ENCODE data around the gene SNAP23. TPM values are rescaled to one million over a fixed set of nuclear protein-coding genes. Genes with fewer than 3 reads are reported as not detected.
A peak's percentile ranks its signal among the peaks of the same experiment; 100 is the strongest.

The SNAP23 gene
- polyA plus RNA-seq, 1 donor (not counting 4 experiments of a cell fraction or from before 2014, with no cell fraction given) = 68.4 TPM

DNA sequence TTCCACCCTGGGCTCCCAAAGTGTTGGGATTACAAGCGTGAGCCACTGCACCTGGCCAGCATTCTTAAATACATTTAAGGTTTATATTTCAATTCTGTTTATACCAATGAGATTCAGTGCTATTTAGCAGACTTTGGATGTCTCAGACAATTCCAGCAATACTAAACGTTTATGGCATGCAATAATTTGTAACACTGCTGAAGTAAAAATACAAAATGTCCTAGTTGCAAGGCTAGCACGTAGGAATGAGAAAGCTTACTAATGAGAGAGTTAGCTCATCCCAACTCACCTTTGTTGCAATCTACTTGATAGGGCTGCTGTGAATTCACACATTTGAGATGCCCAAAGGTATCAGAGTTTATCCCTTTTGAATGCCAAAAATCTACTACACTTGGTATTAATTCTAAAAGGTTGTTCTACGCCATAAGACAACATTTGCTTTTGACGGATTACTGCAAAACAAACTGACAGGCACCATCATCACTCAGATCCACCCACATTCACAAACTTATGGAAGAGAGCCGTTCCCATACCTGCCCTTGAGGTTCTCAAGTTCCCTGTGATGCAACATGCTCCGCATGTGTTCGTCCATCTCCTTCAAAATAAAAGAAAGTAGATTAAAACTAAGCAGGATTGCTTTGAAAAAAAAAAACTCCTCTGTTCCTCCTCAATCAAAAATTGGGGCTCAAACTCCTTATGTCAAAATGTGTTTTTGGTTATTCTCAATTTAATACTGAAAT, 29.7 kb upstream of the SNAP23 start:
- dilution Hi-C loops (cut with MboI; ENCODE audit: extremely low pct_ligation_motif_present, low sequenced_read_pairs) = no loop called here
- Histone ChIP-seq H3K4me1 (ENCODE audit: control insufficient read depth, extremely low read depth, insufficient read depth, low read length) (no peaks in the 10 kb centered on the region), H3K36me3 (ENCODE audit: control insufficient read depth in 2 of 2, extremely low read depth in 1 of 2, insufficient read depth in 2 of 2, low read length in 2 of 2) (peaks cover 0 to 2% of the 10 kb centered on the region in 2 experiments), H3K4me3 (ENCODE audit: control insufficient read depth in 2 of 3, extremely low read depth in 1 of 3, insufficient read depth in 2 of 3, low read depth in 1 of 3, low read length in 3 of 3) (no peak overlapping the region), H3K27ac (ENCODE audit: control insufficient read depth, insufficient read depth, low read length) (no peak overlapping the region), H4K20me1 (ENCODE audit: control insufficient read depth, extremely low read depth, insufficient read depth, low read length) (no peaks in the 10 kb centered on the region), H3K9me3 (ENCODE audit: control insufficient read depth, low read depth, low read length) (no peaks in the 10 kb centered on the region), H3K9ac (ENCODE audit: control insufficient read depth, extremely low read depth, insufficient read depth, low read length) (no peak overlapping the region), H3K9me1 (ENCODE audit: control insufficient read depth, extremely low read depth, insufficient read depth, low read length) (no peaks in the 10 kb centered on the region), H2AFZ (ENCODE audit: control insufficient read depth, low read length) (no peak overlapping the region), H3K27me3 (ENCODE audit: control insufficient read depth, extremely low read depth, insufficient read depth, low read length) (no peaks in the 10 kb centered on the region), H3K79me2 (ENCODE audit: control insufficient read depth, insufficient read depth, low read length) (peaks cover 10% of the 10 kb centered on the region), H3K4me2 (ENCODE audit: control insufficient read depth, extremely low read depth, insufficient read depth, low read depth, low read length) (no peak overlapping the region)
- no peak for FAIRE-seq
- DNase-seq (ENCODE audit: low read depth, low spot score) = no peak
- TF ChIP-seq EZH2 (IDR thresholded peaks at IDR 0.05; ENCODE audit: low read length) (no peak), CTCF (optimal IDR thresholded peaks at IDR 0.05 in 1 of 3, IDR thresholded peaks at IDR 0.05 in 1 of 3, conservative IDR thresholded peaks at IDR 0.05 in 1 of 3; ENCODE audit: extremely low read depth in 1 of 3, insufficient read depth in 2 of 3, low read length in 3 of 3) (no peak)

DNA sequence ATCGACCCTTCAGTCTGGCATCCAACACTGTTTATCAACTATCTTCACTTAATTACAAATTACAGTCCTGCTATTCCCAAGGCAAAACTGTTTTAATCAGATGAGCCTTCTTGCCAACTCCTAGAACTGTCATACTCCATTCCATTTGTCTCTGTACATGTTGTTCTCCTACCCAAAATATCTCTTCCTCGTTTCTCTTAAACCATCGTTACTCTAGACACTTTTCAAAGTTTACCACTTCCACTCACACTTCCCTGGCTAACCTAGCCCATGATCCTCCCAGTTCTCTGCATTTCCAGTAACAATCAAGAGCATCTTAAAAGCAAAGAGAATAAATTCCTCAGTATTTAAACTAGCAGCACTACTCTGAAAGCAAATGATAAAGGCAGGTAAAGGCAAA, 24.4 kb upstream of the SNAP23 start:
- H3K4me3 ChIP-seq (ENCODE audit: control insufficient read depth in 2 of 3, extremely low read depth in 1 of 3, insufficient read depth in 2 of 3, low read depth in 1 of 3, low read length in 3 of 3) = no peak overlapping the region
- no peaks in the 10 kb centered on the region for H4K20me1 ChIP-seq (ENCODE audit: control insufficient read depth, extremely low read depth, insufficient read depth, low read length)
- peaks cover 22% of the 10 kb centered on the region for H3K79me2 ChIP-seq (ENCODE audit: control insufficient read depth, insufficient read depth, low read length)
- H3K27ac ChIP-seq (ENCODE audit: control insufficient read depth, insufficient read depth, low read length) = no peak overlapping the region
- no peaks in the 10 kb centered on the region for H3K4me1 ChIP-seq (ENCODE audit: control insufficient read depth, extremely low read depth, insufficient read depth, low read length)
- no peaks in the 10 kb centered on the region for H3K27me3 ChIP-seq (ENCODE audit: control insufficient read depth, extremely low read depth, insufficient read depth, low read length)
- H2AFZ ChIP-seq (ENCODE audit: control insufficient read depth, low read length) = no peak overlapping the region
- TF ChIP-seq CTCF (optimal IDR thresholded peaks at IDR 0.05 in 1 of 3, IDR thresholded peaks at IDR 0.05 in 1 of 3, conservative IDR thresholded peaks at IDR 0.05 in 1 of 3; ENCODE audit: extremely low read depth in 1 of 3, insufficient read depth in 2 of 3, low read length in 3 of 3) = no peak
- no peak for TF ChIP-seq EZH2 (IDR thresholded peaks at IDR 0.05; ENCODE audit: low read length)
- peak; percentile 29 for FAIRE-seq
- H3K4me2 ChIP-seq (ENCODE audit: control insufficient read depth, extremely low read depth, insufficient read depth, low read depth, low read length) = no peak overlapping the region
- no peak overlapping the region for H3K9ac ChIP-seq (ENCODE audit: control insufficient read depth, extremely low read depth, insufficient read depth, low read length)
- H3K36me3 ChIP-seq (ENCODE audit: control insufficient read depth in 2 of 2, extremely low read depth in 1 of 2, insufficient read depth in 2 of 2, low read length in 2 of 2) = peaks cover 0 to 7% of the 10 kb centered on the region in 2 experiments
- dilution Hi-C loops (cut with MboI; ENCODE audit: extremely low pct_ligation_motif_present, low sequenced_read_pairs) = no loop called here
- no peaks in the 10 kb centered on the region for H3K9me1 ChIP-seq (ENCODE audit: control insufficient read depth, extremely low read depth, insufficient read depth, low read length)
- DNase-seq (ENCODE audit: low read depth, low spot score) = no peak
- no peaks in the 10 kb centered on the region for H3K9me3 ChIP-seq (ENCODE audit: control insufficient read depth, low read depth, low read length)
